ENCODE measurements around the gene SHC1.

GRCh38 chr1:155013632-155014031, 43.1 kb upstream of the SHC1 start:
- TF ChIP-seq POLR2AphosphoS5 (IDR thresholded peaks at IDR 0.05) (no peak), CTCF (IDR thresholded peaks at IDR 0.05) (no peak)

Data from gastroesophageal sphincter (tissue), 3 donors.